IPS-11a (cell line): Measurements from ENCODE around the gene DUSP3.
"Not testable (repeated sequence)": the region's sequence is repeated elsewhere in the genome, so short reads cannot be mapped to it uniquely, and the experiment has no call there.

Experiments used
- H3K4me3 ChIP-seq: one replicate; pipeline ENCODE4 v1.5.1; 2013; ENCODE audit warnings: low read depth, low read length, control low read depth

DUSP3 gene

DNA sequence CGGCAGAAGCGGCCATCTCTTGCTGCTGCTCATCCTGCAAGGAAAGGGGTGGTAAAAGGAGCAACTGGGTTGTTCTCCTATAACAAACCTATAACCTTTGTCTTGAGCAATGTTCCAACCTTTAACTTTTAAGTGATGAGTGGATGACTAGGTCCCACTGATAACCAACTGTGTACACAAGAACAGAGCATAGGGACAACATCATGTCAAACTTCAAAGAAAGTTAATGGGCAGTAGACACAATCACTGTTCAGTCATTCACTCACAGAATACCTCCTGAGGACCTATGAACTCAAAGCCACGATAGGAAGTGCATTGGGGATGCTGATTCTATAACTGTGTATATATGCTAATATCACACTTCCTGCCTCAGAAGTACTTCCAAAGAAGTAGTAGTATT, 23.1 kb upstream of the DUSP3 start:
- no peak overlapping the region for H3K4me3 ChIP-seq

DNA sequence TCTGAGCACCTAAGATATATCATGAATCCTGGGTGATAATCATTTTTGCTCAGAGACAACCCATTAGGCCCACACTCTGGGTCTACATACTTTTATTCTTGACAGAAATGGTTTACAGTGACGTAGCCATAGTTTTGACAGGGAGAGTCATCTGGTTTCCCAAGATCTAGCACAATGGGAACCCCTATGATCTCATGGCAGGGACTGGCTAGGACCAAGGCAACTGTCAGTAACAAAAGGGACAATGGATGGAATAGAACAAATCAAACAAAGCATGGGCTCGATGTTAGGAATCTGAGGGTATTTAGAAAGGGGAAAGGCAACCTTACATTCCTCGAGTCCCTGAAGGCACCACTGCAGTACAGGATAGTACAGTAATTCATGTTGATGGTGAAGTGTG, 22.0 kb upstream of the DUSP3 start:
- no peak overlapping the region for H3K4me3 ChIP-seq

DNA sequence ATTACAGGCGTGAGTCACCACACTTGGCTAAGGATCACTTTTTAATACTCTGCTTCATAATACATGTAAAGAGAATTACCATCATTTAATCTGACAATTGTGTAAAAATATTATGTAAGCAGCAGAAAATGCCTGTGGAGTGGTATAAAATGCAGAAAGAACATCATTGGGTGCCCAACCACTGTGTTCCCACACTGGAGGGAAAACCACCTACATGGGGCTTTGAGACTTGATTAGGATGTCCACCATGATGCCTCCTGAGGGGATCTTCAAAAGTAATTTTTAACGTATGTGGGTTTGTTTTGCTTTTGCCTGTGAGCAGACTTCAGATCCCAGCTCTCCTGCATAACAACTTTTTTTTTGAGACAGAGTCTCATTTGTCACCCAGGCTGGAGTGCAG, 20.3 kb upstream of the DUSP3 start:
- H3K4me3 ChIP-seq, result no peak overlapping the region

DNA sequence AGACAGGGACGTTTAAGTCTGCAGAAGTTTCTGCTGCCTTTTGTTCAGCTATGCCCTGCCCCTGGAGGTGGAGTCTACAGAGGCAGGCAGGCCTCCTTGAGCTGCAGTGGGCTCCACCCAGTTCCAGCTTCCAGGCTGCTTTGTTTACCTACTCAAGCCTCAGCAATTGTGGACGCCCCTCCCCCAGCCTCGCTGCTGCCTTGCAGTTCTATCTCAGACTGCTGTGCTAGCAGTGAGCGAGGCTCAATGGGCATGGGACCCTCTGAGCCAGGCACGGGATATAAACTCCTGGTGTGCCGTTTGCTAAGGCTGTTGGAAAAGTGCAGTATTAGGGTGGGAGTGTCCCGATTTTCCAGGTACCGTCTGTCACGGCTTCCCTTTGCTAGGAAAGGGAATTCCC, 19.2 kb upstream of the DUSP3 start:
- H3K4me3 ChIP-seq, result not testable (repeated sequence)

DNA sequence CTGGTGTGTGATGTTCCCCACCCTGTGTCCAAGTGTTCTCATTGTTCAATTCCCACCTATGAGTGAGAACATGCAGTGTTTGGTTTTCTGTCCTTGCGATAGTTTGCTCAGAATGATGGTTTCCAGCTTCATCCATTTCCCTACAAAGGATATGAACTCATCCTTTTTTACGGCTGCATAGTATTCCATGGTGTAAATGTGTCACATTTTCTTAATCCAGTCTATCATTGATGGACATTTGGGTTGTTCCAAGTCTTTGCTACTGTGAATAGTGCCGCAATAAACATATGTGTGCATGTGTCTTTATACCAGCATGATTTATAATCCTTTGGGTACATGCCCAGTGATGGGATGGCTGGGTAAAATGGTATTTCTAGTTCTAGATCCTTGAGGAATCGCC, 13.9 kb upstream of the DUSP3 start:
- not testable (repeated sequence) for H3K4me3 ChIP-seq

DNA sequence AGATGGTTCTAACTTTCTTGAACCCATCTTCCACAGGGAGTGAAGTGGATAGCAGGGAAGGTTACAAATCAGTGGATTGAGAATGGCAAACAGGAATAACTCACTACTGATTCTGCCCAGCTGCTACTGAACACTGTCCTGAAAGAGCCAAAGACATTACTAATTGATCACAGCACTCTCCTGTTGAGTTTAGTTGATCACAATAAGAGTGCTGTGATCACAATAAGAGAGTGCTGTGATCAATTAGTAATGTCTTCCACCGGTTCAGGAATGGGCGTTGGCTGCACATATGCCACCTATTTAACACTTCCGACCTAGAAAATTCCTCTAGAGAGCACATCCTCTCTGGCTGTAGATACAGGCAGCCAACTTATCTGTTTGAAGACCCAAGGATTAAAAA, 12.8 kb upstream of the DUSP3 start:
- no peak overlapping the region for H3K4me3 ChIP-seq

DNA sequence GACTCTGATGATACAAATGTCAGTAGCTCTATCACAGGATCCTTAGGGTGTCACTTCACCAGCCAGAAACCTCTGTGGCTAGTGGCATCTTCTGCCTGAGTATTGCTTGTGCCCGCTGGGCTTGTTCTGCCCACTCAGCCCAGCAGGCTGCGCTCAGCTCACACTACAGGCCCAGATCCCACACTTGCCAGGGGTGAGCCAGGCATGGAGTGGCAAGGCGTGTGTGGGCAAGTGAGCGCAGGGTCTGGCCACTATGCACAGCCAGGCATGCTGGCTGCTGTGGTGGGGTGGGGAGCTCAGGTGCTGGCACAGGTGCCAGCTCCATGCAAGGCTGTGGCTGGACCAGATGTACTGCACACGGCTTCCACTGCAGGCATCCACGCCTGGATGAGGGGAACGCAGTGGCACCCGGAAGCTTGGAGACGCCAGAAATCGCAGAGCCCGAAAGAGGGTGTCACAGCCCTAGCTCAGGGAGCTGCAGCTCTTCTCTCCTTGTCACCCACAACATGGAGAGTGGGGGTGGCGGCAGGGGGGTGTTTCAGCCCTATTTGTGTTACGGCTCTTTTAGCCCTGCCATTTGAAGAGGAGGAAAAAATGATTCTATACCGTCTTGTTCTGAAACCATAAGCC, 11.6 kb upstream of the DUSP3 start:
- no peak overlapping the region for H3K4me3 ChIP-seq

DNA sequence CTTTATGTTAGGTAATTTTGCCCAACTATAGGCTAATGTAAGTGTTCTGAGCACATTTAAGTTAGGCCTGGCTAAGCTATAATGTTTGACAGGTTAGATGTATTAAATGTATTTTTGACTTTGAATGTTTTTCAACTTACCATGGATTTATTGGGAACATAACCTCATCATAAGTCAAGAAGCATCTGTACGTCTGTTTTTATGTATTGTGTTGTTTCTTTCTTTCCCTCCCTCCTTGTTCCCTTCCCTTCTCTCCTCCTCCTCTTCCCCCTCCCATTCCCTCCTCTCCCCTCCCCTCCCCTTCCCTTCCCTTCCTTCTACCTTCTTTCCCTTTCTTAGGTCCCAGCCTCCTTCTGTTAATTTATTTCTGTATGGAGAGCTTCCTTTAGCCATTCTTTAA, 10.7 kb upstream of the DUSP3 start:
- no peak overlapping the region for H3K4me3 ChIP-seq

DNA sequence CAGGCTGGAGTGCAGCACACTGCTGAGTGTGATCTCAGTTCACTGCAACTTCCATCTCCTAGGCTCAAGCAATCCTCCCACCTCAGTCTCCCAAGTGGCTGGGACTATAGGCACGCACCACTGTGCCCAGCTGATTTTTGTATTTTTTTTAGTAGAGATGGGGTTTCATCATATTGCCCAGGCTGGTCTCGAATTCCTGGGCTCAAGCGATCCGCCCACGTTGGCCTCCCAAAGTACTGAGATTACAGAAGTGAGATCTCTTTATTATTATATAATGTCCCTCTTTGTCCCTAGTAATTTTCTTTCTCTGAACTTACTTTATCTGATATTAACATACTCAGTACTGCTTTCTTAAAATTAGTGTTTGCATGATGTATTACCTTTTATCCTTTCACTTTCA, 9.8 kb upstream of the DUSP3 start:
- no peak overlapping the region for H3K4me3 ChIP-seq

DNA sequence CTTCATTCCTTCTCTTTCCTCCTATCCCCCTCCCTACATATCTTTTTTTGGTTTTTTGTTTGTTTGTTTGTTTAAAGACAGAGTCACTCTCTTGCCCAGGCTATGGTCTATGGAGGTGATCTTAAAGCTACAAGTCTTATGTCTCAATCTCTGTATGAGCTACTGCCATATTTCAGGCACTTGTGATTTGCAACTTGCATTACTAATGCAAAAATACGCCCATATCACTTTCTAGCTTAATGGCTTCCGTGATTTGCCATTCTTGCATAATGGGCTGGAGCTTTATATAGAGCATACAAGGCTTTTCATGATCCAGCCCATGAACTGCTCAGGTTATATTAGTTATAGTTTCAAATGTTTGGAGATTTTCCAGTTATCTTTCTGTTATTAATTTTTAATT, 9.0 kb upstream of the DUSP3 start:
- H3K4me3 ChIP-seq, result no peak overlapping the region

DNA sequence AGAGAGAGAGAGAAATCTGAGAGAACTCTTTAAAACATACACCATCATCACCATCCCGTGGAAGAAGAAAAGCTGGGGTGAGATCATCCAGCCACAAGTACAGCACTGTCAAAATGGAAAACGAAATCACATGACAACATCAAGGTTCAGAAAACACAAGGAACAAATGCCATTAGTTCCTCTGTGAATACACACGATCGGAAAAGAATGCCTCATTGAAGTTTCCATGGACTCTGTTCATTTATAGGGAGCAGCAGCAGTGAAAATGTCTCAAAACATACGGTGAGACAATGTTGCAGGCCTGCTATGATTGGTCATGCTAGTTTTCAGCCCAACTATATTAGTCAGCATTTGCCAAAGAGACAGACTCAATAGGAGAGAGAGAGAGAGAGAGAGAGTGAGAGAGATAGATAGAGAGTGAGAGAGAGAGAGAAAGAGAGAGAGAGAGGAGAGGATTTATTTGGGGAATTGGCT, 5.9 kb upstream of the DUSP3 start:
- no peak overlapping the region for H3K4me3 ChIP-seq

DNA sequence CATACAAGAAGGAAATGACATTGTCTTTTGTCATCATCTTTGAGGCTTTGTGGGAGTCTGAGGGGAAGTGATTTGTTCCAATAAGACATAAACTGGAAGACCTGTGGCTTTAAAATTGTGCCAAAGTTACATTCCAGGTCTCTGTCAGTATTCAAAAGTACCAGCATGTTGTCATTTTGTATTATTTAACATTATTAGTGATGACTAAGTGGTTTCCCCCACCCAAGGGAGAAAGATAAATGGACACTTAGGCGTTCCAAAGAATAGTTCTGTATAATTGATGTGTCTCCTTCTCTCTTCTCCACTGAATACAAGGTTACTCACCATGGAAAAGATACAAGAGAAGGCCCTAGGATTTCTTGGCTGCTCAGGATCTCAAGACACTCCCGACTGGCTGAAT, 5.3 kb upstream of the DUSP3 start:
- H3K4me3 ChIP-seq, result no peak overlapping the region

DNA sequence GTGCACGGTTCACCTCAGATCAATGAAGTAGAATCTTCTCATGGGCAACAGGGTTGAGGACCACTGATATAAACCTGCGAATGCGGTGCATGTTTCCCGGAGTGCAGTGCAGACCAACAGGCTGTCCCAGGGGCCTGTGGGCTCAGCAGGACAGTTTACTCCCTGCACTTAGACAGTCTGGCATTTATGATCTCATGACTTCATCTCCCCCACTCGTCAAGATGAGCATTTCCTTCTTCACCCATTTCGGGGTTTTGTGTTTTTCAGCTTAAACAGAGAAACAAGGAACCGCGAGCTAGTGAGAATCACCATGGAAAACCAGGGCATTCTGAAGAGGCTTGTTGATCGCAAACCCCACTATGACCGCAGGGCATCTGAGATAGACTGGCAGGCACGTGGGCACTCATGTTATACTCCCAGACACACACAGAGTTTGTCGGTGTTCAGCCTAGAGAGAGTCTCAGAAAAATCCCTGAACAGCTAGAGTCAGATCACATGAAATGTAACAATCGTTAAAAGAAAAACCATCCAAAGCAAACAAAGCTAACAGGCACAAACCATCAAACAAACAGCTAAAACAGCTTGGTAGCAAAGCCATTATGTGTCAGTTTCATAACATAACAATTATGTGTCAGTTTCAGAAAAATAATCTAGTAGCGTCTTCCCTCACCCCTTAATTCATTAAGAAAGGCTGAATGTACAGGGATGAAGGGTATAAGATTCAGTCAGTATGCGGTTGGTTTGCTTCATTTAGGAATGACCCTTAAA, 4.3 kb upstream of the DUSP3 start:
- no peak overlapping the region for H3K4me3 ChIP-seq

DNA sequence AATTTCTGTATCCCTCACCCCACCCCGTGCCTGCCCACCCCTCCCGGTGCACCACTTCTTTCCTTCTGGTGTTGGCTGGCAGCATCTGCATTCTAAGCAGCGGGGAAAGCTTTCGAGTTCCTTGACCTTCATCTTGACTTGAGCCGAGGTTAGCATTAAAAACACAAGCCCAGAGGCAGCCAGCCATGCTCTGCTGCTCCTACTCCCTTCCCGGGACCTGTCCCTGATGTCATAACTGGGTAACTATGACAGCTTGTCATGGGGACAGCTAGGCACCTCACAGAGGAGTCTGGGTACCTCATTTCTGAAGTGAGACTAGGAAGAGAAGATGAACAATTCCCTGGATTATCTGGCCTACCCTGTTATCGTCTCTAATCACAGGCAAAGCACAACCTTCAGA, 1.4 kb upstream of the DUSP3 start, which contains the start of gene CFAP97D1:
TSS of gene CFAP97D1 (plus strand) at position 301 of the 400 bp plus-strand sequence. CDS start at position 329, 28 bp downstream.
- H3K4me3 ChIP-seq, result peak within 1 kb of the TSS; percentile 78

DNA sequence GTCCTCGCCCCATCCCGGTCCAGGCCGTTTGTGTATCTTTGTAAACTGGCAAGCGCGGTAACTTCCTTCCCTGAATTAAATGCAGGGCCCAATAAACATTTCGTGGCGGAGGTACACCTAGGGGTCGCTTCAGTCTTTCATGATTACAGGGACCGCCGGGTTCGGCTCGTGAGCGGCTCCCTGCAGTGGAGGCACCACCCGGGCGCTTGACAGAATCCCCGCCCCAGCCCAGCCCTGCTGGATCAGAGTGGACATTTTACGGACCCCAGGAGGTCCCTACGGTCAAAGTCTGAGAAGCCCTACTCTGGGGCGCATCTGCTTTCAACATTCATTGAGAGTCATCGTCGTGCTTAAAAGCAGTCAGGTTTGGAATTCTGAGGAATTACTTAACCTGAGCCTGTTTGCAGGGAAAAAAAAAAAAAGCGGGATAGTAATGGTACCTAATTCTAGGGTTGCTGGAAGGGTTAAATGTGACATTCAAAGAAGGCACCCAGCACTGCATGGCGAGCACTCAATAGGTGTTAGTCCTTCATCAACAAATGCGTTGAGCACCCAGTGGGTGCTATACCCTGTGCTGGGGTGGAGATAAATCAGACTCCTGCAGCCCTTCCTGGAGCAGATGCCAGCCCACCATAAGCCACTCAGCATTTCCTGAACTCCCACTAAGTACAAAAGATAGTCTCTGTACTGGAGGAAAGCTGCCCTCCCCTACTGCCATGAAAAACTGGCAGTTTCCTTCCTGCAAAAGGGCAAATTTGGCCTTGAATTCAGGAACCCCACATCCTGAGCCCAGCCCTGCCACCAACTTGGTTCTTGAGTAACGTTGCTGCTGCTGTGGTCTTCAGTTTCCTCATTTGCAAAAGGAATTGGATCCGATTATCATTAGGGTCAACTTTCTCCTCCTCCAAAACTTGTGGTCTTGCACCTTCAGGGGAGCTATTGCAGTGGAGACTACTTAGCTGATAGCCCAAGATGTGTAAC, 658 bp upstream of the DUSP3 start:
- peak overlapping the region; percentile 78 for H3K4me3 ChIP-seq

DNA sequence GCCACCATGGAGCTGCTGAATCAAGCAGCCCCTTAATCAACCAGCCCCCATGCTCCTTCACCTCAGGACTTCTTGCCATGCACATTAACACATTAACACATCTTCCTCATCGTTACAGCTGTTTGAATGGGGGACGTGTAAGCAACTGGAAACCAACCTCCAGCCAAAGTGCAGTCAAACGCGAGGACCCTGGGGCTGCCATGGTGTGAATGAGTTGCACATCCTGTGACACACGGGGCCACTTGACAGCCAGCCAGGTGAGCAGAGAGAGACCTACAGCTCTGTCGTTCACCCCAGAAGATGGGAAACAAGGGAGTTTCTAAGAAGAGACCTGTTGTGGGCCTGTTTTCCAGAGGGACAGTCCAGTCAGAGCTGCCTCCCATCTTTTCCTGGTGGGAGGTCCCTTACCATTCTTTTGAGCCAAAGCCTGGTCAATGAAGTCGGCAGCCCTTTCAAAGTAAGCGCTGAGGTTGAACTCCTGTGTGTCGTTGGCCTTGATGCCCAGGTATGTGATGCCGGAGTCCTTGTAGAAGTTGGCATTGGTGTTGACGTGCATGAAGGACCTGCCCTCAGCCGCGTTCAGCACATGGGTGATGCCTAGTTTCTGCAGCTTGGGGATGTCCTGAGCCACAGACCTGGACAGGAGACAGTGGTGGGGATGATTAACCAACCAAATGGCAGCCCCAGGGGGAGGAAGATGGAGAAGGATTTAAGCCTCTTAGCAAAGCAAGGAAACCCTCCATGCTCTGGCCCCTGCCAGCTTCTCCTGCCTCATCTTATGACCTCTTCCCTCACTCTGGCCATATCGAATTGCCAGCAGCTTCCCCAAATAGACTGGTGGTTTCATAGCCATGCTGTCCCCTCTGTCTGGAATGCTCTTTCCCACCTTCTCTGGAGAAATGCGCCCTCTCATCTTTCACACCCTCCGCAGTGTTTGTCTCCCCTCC, 4.2 kb downstream of the DUSP3 start:
- no peak overlapping the region for H3K4me3 ChIP-seq

DNA sequence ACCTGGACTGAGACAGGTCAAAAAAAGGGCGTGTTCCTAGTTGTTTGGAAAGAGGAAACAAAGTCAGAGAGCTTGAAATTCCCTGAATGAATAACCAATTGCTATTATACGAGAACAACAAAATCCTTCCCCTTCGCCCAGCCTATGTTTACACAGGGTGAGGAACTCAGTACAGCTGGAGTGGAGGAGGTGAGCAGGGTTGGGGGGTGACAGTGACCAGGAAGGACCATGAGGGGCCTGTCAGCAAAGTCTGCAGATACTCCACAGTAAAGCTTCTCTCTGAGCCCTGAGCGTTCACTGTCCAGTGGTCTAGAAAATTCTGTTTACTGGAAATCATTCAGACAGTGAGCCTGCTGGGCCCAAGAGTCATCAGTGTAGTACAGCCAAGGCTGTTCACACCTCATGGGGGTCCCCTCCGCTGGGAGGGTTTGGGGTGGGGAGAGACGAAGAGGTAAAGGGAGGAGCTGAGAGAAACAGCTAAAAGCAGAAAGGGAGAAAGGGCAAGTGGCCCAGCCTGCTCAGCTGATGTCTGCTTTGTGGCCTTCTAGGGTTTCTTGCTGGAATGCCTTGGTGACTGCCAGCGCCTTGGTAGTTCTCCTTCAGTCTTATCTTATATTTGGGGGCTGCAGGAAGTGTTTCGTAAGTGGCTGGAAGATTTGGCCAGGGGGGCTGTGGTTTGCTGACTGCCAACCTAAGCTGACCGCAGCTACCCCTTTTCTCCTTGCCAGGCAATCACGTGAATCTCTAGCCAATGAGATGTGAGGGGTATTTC, 5.7 kb downstream of the DUSP3 start:
- no peak overlapping the region for H3K4me3 ChIP-seq

DNA sequence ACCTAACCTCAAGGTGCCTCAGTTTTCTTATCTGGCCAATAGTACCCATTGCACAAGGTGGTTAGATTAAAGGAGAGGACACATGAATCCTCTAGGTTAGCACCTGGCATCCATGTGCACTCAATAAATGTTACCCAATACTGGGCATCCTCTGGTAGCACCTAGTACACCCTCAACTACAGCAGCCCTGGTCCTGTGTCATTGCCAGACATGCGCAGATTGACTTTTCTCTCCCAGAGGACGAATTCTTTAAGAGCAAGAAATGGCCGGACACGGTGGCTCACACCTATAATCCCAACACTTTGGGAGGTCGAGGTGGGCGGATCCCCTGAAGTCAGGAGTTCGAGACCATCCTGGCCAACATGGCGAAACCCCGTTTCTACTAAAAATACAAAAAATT, 7.3 kb downstream of the DUSP3 start:
- no peak overlapping the region for H3K4me3 ChIP-seq

DNA sequence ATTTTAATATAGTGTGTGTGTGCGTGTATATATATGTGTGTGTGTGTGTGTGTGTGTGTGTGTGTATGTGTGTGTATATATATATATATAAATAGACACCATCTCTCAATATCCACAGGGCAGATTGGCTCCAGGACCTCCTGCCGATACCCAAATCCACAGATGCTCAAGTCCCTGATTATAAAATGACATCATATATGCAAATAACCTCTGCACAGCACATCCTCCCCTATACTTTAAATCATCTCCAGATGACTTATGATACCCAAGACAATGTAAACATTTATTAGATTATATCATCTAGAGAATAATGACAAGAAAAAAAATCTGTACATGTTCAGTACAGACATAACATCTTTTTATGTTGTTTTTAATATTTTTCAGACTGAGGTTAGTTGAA, 7.8 kb downstream of the DUSP3 start:
- no peak overlapping the region for H3K4me3 ChIP-seq

DNA sequence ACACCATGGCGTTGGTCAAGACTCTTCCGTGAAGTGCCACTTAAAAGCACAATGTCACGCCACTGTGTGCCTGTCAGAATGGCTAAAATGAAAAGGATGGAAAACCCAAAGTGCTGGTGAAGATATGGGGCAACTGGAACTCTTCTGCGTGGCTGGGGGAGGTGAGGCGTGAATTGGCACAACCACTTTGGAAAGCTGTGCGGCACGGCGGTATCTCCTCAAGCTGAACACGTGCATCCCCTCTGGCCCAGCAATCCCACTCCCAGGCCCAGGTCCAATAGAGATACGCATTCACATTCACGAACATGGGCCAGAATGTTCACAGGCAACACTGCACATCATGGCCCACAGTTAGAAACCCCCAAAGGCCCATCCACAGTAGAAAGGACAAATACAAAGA, 8.9 kb downstream of the DUSP3 start:
- no peak overlapping the region for H3K4me3 ChIP-seq
